Activated T-helper 1 cell treated with anti-CD3 and anti-CD28 coated beads, Interleukin-2, amount 50 U/mL, for 16 hours (primary cell): ENCODE measurements around the gene MUC5B.

ENCODE experiments used
- DNase-seq, 2 donors: peaks; one replicate each; pipeline ENCODE4 v3.0.0-alpha.2; 2020; ENCODE audit warnings: low read depth in 1 of 2, low spot score in 1 of 2

MUC5B gene

GRCh38 chr11:1308743-1309497 is 86.1 kb downstream of the MUC5B start:
- DNase-seq = no peak

DNA sequence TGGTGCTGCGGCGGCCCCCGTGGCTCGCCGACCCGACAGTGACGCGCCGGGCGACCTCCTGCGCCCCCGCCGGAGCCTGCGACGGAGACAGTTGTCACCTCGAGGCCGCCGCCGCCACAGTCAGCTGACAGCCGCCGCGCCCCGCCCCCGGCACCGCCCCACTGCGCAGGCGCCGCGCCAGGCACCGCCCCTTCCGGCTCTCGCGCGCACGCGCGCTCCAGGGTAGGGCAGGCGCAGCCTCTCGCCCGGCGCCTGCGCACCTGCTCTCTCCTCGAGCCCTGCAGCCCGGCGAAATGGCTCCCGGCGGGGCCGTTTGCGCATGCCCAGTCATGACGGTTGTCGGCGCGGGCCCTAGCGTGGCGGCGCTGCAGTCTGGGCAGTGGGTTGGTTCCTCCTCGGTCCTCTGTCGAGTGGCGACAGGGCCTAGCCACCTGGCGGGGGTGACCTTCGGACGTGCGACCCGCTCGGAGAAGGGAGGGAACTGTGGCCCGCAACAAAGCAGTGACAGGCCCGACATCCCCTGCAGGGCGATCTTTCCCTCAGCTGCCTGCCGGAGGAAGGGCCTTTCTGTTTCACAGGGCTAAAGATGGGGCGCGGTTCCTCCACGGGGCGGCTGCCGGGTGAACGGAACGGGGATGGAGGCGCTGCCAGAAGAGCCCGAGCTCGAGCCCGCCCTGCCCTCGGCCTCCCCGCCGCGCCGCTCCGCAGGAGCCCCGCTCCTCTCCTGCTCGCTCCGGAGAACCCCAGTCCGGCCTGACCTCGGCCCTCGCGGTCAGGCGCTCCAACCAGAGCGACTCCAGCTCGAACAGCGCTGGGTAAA is 86.8 kb downstream of the MUC5B start, which contains the start of gene TOLLIP:
TOLLIP (minus strand) TSS at position 135 of the 820 bp plus-strand sequence; CDS start at position 1, 134 bp downstream.
- DNase-seq = peak; percentile 96 to 97

DNA sequence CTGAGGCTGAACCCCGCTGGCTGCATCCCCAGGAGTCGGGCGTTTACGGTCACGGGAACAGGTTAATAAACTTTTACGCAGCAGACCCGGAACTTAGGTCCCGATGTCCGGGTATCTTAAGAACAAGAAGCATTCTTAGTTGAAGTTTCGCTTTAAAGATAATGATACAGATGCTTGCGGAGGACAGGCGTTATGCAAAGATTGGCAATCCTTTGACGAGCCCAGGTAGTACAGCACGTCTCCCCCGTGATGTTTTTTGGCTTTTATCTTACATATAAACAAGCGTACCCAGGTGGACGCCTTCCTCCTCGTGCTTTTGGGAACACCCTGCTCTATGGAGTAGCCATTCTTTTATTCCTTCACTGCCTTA is 87.4 kb downstream of the MUC5B start:
- no peak for DNase-seq

DNA sequence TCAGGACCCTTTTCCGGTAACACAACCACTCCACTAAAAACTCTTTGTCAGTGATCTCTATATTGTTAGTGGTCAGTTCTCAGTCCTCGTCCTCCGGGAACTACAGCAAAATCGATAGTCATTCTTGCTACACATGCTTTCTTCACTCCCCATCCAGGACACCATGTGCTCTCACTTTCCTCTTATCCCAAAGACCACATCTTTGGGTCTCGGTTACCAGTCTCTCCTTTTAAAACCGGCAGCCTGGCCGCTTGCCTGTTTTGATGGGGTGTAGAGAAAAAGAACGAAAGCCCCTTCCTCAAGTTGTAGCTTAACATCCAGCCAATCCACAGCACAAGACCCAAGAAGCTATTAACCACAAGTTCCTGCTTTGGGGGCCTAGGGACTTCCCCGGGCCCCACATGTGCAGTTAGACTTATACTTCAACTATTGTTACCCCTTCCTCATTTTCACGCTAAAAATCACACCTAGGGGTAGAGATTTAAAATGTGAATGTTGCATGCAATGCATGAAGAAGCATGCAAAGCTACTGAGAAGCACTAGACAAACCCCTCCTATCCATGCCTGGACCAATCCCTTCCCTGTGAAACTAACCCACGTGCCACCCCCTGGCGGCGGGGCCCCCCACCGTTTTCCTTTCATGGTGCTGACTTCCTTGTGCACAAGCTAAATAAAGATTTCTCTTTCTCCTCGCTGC is 88.1 kb downstream of the MUC5B start:
- no peak for DNase-seq
